Measurements from ENCODE around the gene SPRR1B. TPM values are rescaled to one million over a fixed set of nuclear protein-coding genes. Genes with fewer than 3 reads are reported as not detected.

The SPRR1B gene, protein sequence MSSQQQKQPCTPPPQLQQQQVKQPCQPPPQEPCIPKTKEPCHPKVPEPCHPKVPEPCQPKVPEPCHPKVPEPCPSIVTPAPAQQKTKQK
- total RNA-seq (2014; rRNA removed; shearing (Covaris generic); ENCODE audit: low replicate concordance), result not detected in 2 replicates

DNA sequence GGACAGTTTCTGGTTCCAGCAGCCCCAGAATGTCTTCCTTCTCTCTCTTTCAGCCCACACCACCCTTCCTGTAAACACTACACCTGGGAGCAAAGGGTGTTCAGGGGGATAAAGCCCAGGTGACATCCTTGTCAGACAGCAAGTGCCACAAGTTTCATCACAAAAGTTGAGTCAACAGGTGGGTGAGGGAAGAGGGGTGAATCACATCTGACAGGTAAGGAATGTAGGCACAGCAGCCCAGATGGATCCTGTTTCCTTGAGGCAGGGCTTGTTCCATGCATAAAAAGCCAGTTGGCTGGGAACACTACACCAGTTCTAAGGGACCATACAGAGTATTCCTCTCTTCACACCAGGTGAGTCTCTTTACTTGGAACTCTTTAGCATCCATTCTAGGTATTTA lies at the start of gene SPRR1B:
TSS of gene SPRR1B (plus strand) at position 309 of the 400 bp plus-strand sequence. CDS start 1,143 bp downstream, outside the sequence.
- no peak within 1 kb of the TSS for H3K4me3 ChIP-seq (ENCODE audit: low read length)
- DNase-seq, result no peak
- peaks cover 17% of the 10 kb centered on the region for H3K4me1 ChIP-seq (ENCODE audit: low read length)
- no peaks in the 10 kb centered on the region for H3K79me2 ChIP-seq (ENCODE audit: low read length)
- no peaks in the 10 kb centered on the region for H4K20me1 ChIP-seq (ENCODE audit: insufficient read depth, low read depth, low read length)
- H2AFZ ChIP-seq (ENCODE audit: low read length), result no peak within 1 kb of the TSS
- H3K36me3 ChIP-seq (ENCODE audit: insufficient read depth, low read length), result no peaks in the 10 kb centered on the region
- no peaks in the 10 kb centered on the region for H3K9me2 ChIP-seq (replicated peaks; ENCODE audit: insufficient read depth, low read length)
- no peak within 1 kb of the TSS for H3K4me2 ChIP-seq (ENCODE audit: low read depth, low read length, poor library complexity, severe bottlenecking)
- H3K27me3 ChIP-seq (ENCODE audit: low read length), result no peaks in the 10 kb centered on the region
- H3K27ac ChIP-seq (ENCODE audit: low read length), result no peak within 1 kb of the TSS
- no peaks in the 10 kb centered on the region for H3K9me3 ChIP-seq (ENCODE audit: low read length)
- no peak within 1 kb of the TSS for H3K9ac ChIP-seq (ENCODE audit: low read length)

DNA sequence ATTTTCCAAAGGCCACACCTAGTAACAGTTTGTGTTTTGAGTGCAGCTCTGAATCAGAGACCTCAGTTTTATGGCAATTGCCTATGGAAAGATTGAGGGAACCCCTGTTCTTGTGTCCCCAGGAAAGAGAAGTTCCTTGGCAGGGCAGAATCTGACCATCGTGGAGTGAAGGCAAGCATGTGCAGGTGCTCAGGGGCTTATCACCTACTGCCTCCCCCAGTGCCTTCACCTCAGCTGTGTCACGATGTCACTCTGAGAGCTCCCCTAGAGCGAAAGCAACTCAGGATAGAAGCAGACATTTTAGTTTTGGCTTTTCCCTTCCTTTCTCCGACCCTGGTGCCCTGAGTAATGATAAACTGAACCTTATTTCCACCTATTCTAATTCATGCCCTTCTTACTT lies 48.9 kb upstream of the SPRR1B start:
- H3K36me3 ChIP-seq (ENCODE audit: insufficient read depth, low read length), result no peaks in the 10 kb centered on the region
- H3K9me3 ChIP-seq (ENCODE audit: low read length), result no peaks in the 10 kb centered on the region
- DNase-seq, result no peak
- no peaks in the 10 kb centered on the region for H3K9me2 ChIP-seq (replicated peaks; ENCODE audit: insufficient read depth, low read length)
- H3K27me3 ChIP-seq (ENCODE audit: low read length), result no peaks in the 10 kb centered on the region
- no peak overlapping the region for H3K4me3 ChIP-seq (ENCODE audit: low read length)
- no peak overlapping the region for H3K4me2 ChIP-seq (ENCODE audit: low read depth, low read length, poor library complexity, severe bottlenecking)
- H3K9ac ChIP-seq (ENCODE audit: low read length), result no peak overlapping the region
- H4K20me1 ChIP-seq (ENCODE audit: insufficient read depth, low read depth, low read length), result no peaks in the 10 kb centered on the region
- H3K4me1 ChIP-seq (ENCODE audit: low read length), result peaks cover 32% of the 10 kb centered on the region
- no peaks in the 10 kb centered on the region for H3K79me2 ChIP-seq (ENCODE audit: low read length)
- no peak overlapping the region for H2AFZ ChIP-seq (ENCODE audit: low read length)
- H3K27ac ChIP-seq (ENCODE audit: low read length), result no peak overlapping the region

DNA sequence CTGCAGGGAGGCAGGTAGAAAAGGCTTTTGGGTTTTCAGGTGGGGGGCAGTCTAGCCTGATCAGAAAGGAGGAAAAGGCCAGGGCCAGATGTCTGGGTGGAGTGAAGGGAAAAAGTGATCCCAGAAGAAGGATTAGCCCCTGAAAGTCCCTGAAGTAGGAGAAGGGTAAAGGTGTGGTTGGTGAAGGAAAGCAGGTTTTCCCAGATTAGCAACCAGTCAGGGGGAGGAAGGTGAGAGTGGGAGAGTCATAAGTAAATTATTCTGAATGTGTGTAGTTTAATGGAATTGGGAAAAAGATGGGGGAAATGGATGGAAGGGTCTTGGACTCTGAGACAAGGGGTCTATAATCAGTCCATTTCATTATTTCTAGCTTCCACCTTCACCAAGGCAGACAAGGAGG lies 47.8 kb upstream of the SPRR1B start:
- Histone ChIP-seq H3K9ac (ENCODE audit: low read length) (no peak overlapping the region), H3K9me3 (ENCODE audit: low read length) (no peaks in the 10 kb centered on the region), H3K9me2 (replicated peaks; ENCODE audit: insufficient read depth, low read length) (no peaks in the 10 kb centered on the region), H3K4me1 (ENCODE audit: low read length) (peaks cover 24% of the 10 kb centered on the region), H3K4me3 (ENCODE audit: low read length) (no peak overlapping the region), H3K27ac (ENCODE audit: low read length) (no peak overlapping the region), H4K20me1 (ENCODE audit: insufficient read depth, low read depth, low read length) (no peaks in the 10 kb centered on the region), H3K36me3 (ENCODE audit: insufficient read depth, low read length) (no peaks in the 10 kb centered on the region), H3K27me3 (ENCODE audit: low read length) (no peaks in the 10 kb centered on the region), H3K4me2 (ENCODE audit: low read depth, low read length, poor library complexity, severe bottlenecking) (no peak overlapping the region), H2AFZ (ENCODE audit: low read length) (no peak overlapping the region), H3K79me2 (ENCODE audit: low read length) (no peaks in the 10 kb centered on the region)
- DNase-seq, result no peak

DNA sequence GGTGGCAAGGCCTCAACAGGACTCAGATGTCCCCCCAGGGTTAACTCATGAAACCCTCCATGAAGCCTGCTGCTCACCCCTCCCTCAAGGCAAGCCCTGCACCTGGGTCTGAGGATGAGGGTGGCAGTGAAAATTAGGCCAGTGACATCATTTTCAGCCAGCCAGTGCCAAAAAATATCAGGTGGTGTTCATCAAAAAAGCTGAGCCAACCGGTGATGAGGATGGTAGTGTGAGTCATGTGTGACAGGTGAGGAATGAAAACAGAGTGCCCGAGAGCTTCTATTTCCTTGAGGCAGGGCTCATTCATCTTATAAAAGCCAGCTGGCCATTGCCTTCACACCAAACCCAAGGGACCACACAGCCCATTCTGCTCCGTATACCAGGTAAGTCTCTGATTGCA lies 47.3 kb upstream of the SPRR1B start, which contains the start of gene SPRR1A:
TSS of gene SPRR1A (plus strand) at position 339 of the 400 bp plus-strand sequence. CDS start 1,150 bp downstream, outside the sequence.
- no peak for DNase-seq
- H3K9me3 ChIP-seq (ENCODE audit: low read length), result no peaks in the 10 kb centered on the region
- no peaks in the 10 kb centered on the region for H4K20me1 ChIP-seq (ENCODE audit: insufficient read depth, low read depth, low read length)
- no peak within 1 kb of the TSS for H3K27ac ChIP-seq (ENCODE audit: low read length)
- H3K4me3 ChIP-seq (ENCODE audit: low read length), result no peak within 1 kb of the TSS
- no peaks in the 10 kb centered on the region for H3K36me3 ChIP-seq (ENCODE audit: insufficient read depth, low read length)
- no peaks in the 10 kb centered on the region for H3K9me2 ChIP-seq (replicated peaks; ENCODE audit: insufficient read depth, low read length)
- no peak within 1 kb of the TSS for H3K9ac ChIP-seq (ENCODE audit: low read length)
- peaks cover 19% of the 10 kb centered on the region for H3K4me1 ChIP-seq (ENCODE audit: low read length)
- H3K4me2 ChIP-seq (ENCODE audit: low read depth, low read length, poor library complexity, severe bottlenecking), result no peak within 1 kb of the TSS
- H3K27me3 ChIP-seq (ENCODE audit: low read length), result no peaks in the 10 kb centered on the region
- H3K79me2 ChIP-seq (ENCODE audit: low read length), result no peaks in the 10 kb centered on the region
- no peak within 1 kb of the TSS for H2AFZ ChIP-seq (ENCODE audit: low read length)

DNA sequence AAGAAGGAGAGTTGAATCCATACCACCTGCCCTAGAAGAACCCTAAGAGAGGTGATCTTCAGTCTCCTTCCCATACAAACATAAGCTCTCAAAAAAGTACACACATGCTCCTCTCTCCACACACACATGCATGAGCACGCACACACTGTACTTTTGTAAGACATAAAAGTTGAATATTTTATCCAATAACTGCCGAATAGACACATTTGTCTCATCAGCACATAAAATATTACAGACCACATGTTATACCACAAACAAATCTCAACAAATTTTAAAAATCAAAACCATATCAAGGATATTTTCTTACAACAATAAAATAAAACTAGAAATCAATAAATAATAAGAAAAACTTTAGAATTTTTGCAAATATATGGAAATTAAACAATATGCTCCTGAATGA lies 44.4 kb upstream of the SPRR1B start:
- Histone ChIP-seq H3K4me2 (ENCODE audit: low read depth, low read length, poor library complexity, severe bottlenecking) (no peak overlapping the region), H3K36me3 (ENCODE audit: insufficient read depth, low read length) (no peaks in the 10 kb centered on the region), H3K27ac (ENCODE audit: low read length) (no peak overlapping the region), H3K4me3 (ENCODE audit: low read length) (no peak overlapping the region), H3K9ac (ENCODE audit: low read length) (no peak overlapping the region), H2AFZ (ENCODE audit: low read length) (no peak overlapping the region), H3K4me1 (ENCODE audit: low read length) (0 out of 2 replicates have a peak, but pooled peaks cover 4% of the 10 kb centered on the region), H3K79me2 (ENCODE audit: low read length) (no peaks in the 10 kb centered on the region), H3K27me3 (ENCODE audit: low read length) (no peaks in the 10 kb centered on the region), H3K9me3 (ENCODE audit: low read length) (no peaks in the 10 kb centered on the region), H3K9me2 (replicated peaks; ENCODE audit: insufficient read depth, low read length) (no peaks in the 10 kb centered on the region), H4K20me1 (ENCODE audit: insufficient read depth, low read depth, low read length) (no peaks in the 10 kb centered on the region)
- no peak for DNase-seq

- no peaks in the 10 kb centered on the region for H3K9me2 ChIP-seq (replicated peaks; ENCODE audit: insufficient read depth, low read length)
- H3K27me3 ChIP-seq (ENCODE audit: low read length), result no peaks in the 10 kb centered on the region
- no peak overlapping the region for H3K9ac ChIP-seq (ENCODE audit: low read length)
- no peaks in the 10 kb centered on the region for H4K20me1 ChIP-seq (ENCODE audit: insufficient read depth, low read depth, low read length)
- H2AFZ ChIP-seq (ENCODE audit: low read length), result no peak overlapping the region
- no peak for DNase-seq
- H3K4me2 ChIP-seq (ENCODE audit: low read depth, low read length, poor library complexity, severe bottlenecking), result no peak overlapping the region
- H3K27ac ChIP-seq (ENCODE audit: low read length), result no peak overlapping the region
- no peak overlapping the region for H3K4me3 ChIP-seq (ENCODE audit: low read length)
- no peaks in the 10 kb centered on the region for H3K79me2 ChIP-seq (ENCODE audit: low read length)
- no peaks in the 10 kb centered on the region for H3K36me3 ChIP-seq (ENCODE audit: insufficient read depth, low read length)
- 0 out of 2 replicates have a peak, but pooled peaks cover 4% of the 10 kb centered on the region for H3K4me1 ChIP-seq (ENCODE audit: low read length)
- H3K9me3 ChIP-seq (ENCODE audit: low read length), result no peaks in the 10 kb centered on the region
Observed at GRCh38 chr1:152993186-152993585, 37.8 kb upstream of the SPRR1B start.

GRCh38 chr1:152995842-152996241 lies 35.2 kb upstream of the SPRR1B start:
- no peaks in the 10 kb centered on the region for H3K9me2 ChIP-seq (replicated peaks; ENCODE audit: insufficient read depth, low read length)

GRCh38 chr1:152996633-152997400 lies 34.2 kb upstream of the SPRR1B start:
- no peaks in the 10 kb centered on the region for H3K9me2 ChIP-seq (replicated peaks; ENCODE audit: insufficient read depth, low read length)
- no peak overlapping the region for H3K4me3 ChIP-seq (ENCODE audit: low read length)
- H4K20me1 ChIP-seq (ENCODE audit: insufficient read depth, low read depth, low read length), result no peaks in the 10 kb centered on the region
- H3K4me2 ChIP-seq (ENCODE audit: low read depth, low read length, poor library complexity, severe bottlenecking), result no peak overlapping the region
- H3K4me1 ChIP-seq (ENCODE audit: low read length), result no peaks in the 10 kb centered on the region
- no peak overlapping the region for H3K27ac ChIP-seq (ENCODE audit: low read length)
- H3K27me3 ChIP-seq (ENCODE audit: low read length), result no peaks in the 10 kb centered on the region
- no peaks in the 10 kb centered on the region for H3K79me2 ChIP-seq (ENCODE audit: low read length)
- H3K36me3 ChIP-seq (ENCODE audit: insufficient read depth, low read length), result no peaks in the 10 kb centered on the region
- H3K9me3 ChIP-seq (ENCODE audit: low read length), result no peaks in the 10 kb centered on the region
- H3K9ac ChIP-seq (ENCODE audit: low read length), result no peak overlapping the region
- H2AFZ ChIP-seq (ENCODE audit: low read length), result no peak overlapping the region
- no peak for DNase-seq

More at GRCh38 chr1:152995842-152996241, 35.2 kb upstream of the SPRR1B start:
- Histone ChIP-seq H3K4me3 (ENCODE audit: low read length) (no peak overlapping the region), H3K36me3 (ENCODE audit: insufficient read depth, low read length) (no peaks in the 10 kb centered on the region), H3K9me3 (ENCODE audit: low read length) (no peaks in the 10 kb centered on the region), H3K4me2 (ENCODE audit: low read depth, low read length, poor library complexity, severe bottlenecking) (no peak overlapping the region), H3K27me3 (ENCODE audit: low read length) (no peaks in the 10 kb centered on the region), H4K20me1 (ENCODE audit: insufficient read depth, low read depth, low read length) (no peaks in the 10 kb centered on the region), H3K79me2 (ENCODE audit: low read length) (no peaks in the 10 kb centered on the region), H3K27ac (ENCODE audit: low read length) (no peak overlapping the region), H3K9ac (ENCODE audit: low read length) (no peak overlapping the region), H2AFZ (ENCODE audit: low read length) (no peak overlapping the region), H3K4me1 (ENCODE audit: low read length) (no peaks in the 10 kb centered on the region)
- DNase-seq, result no peak

All from Karpas-422 (cell line).